GM21447 (cell line): ENCODE results near the gene TULP1.

ENCODE experiments used
- ATAC-seq: cut with Tn5 transposase; IDR thresholded peaks from one replicate; pipeline ENCODE4 v1.9.1; 2021; ENCODE audit not compliant: unreplicated experiment

The TULP1 gene

GRCh38 chr6:35485402-35485877 is 27.3 kb downstream of the TULP1 start:
- ATAC-seq = no peak

- ATAC-seq = no peak
Measured at GRCh38 chr6:35484921-35485392, 27.7 kb downstream of the TULP1 start.

GRCh38 chr6:35483893-35484645 is 28.6 kb downstream of the TULP1 start:
- ATAC-seq = no peak

- ATAC-seq = no peak
Measured at GRCh38 chr6:35483490-35483889, 29.2 kb downstream of the TULP1 start.

GRCh38 chr6:35483062-35483461 is 29.6 kb downstream of the TULP1 start:
- ATAC-seq = no peak

- no peak for ATAC-seq
Measured at GRCh38 chr6:35481226-35481625, 31.5 kb downstream of the TULP1 start.

- no peak for ATAC-seq
Measured at GRCh38 chr6:35480176-35480575, 32.5 kb downstream of the TULP1 start.

- no peak for ATAC-seq
Measured at GRCh38 chr6:35478259-35478658, 34.4 kb downstream of the TULP1 start.

GRCh38 chr6:35477551-35478179 is 35.0 kb downstream of the TULP1 start:
- no peak for ATAC-seq

GRCh38 chr6:35477028-35477427 is 35.7 kb downstream of the TULP1 start:
- no peak for ATAC-seq

- ATAC-seq = no peak
Measured at GRCh38 chr6:35476004-35476403, 36.7 kb downstream of the TULP1 start.

GRCh38 chr6:35475573-35475972 is 37.1 kb downstream of the TULP1 start:
- no peak for ATAC-seq

- no peak for ATAC-seq
Measured at GRCh38 chr6:35474942-35475570, 37.6 kb downstream of the TULP1 start.

- no peak for ATAC-seq
Measured at GRCh38 chr6:35474131-35474941, 38.4 kb downstream of the TULP1 start.

- ATAC-seq = no peak
Measured at GRCh38 chr6:35473850-35474130, 38.9 kb downstream of the TULP1 start.

- no peak for ATAC-seq
Measured at GRCh38 chr6:35473075-35473849, 39.4 kb downstream of the TULP1 start.

- no peak for ATAC-seq
Measured at GRCh38 chr6:35471836-35472345, 40.8 kb downstream of the TULP1 start.

- no peak for ATAC-seq
Measured at GRCh38 chr6:35470663-35471120, 42.0 kb downstream of the TULP1 start.

- ATAC-seq = no peak
Measured at GRCh38 chr6:35469751-35470662, 42.7 kb downstream of the TULP1 start.
